CD4-positive, alpha-beta T cell treated with Interferon gamma for 1 hour (primary cell): ENCODE results near the gene TBCD.

Experiments used
- DNase-seq: peaks from one replicate; pipeline ENCODE4 v3.0.0-alpha.2; 2020

Gene TBCD

GRCh38 chr17:82889496-82890338 is 137.9 kb downstream of the TBCD start:
- no peak for DNase-seq

DNA sequence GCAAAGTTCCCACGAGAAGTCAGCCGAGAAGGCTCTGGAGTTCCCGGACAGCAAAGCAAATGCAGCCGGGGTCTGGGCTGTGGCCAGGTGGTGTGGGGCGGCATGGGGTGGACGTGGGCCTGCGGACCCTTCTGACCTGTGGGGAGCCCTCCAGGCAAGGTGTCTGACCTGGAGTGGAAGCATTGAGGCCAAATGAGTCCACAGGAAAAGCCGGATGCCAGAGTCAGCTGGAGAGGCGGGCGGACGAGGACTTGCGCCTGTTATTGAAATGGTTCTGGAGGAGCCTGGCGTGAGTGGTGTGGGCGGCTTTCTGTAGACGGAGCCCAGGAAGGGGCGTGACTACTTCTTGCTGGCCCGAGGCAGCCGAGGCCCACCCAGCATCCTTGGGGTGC is 138.5 kb downstream of the TBCD start:
- DNase-seq, result no peak

GRCh38 chr17:82890926-82891678 is 139.2 kb downstream of the TBCD start:
- no peak for DNase-seq

GRCh38 chr17:82891911-82892310 is 140.0 kb downstream of the TBCD start:
- no peak for DNase-seq

DNA sequence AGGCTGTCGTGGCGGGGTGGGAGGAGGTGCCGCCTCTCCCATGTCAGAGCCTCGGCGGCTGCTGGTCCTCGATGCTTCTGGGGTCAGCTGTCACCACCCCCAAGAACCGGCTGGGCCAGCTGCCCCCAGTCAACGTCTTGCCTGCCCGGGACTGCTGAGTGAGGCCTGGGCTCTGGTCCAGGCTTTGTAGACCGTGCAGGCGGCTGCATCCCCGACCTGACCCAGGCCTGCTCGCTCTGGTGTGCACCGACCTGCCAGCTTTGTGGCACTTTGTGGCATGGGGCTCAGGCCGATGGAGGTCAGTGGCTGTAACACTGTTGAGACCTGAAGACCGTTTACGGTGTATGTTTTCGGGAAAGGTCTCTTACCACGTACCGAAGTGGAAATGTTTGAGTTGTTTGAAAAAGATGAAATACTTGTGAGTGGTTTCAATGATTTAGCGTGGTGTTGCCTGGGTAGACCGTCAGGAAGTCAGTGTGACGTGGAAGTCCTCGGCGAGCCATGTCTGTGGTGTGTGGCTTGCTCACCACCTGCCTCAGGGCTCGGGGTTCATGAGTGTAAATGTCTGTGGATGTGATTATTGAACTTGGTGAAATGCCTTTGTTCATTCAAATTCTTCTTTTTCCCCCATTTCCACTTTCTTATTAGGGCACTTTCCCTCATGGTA is 141.2 kb downstream of the TBCD start:
- DNase-seq, result peak; percentile 82

DNA sequence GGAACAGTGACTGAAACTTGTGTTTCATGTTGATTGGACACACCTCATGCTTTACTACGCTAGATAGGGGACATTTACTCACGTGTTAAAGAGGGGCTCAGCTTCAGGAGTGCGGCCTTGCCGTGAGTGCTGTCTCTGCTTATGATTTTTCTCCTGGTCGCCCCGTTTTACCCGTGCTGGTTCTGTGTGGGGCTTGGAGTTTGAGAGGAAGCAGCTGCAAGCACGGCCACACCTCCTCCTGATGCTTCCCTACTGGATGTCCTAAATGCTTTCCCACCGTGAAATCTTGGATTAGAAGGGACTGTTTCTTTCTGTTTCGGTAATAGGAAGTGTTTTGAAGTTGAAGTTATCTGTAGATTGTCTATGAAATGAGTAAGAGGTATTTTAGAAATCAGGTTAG is 141.9 kb downstream of the TBCD start:
- DNase-seq, result no peak

DNA sequence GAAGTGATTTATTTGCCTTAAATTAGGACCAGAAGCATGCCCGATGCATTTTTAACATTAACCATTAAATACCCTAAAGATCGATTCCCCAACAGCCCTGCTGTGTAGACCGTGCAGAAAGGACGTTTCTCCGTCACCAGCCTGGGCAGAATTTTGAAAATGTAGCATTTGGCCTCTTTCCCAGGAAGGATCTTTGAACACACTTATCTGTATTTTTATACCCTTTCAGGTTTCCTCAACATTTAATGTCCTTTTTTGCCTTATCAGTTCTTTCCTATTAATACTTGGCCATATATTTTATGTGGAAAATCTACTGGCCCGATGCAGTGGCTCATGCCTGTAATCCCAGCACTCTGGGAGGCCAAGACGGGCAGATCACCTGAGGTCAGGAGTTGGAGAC is 142.5 kb downstream of the TBCD start:
- no peak for DNase-seq

DNA sequence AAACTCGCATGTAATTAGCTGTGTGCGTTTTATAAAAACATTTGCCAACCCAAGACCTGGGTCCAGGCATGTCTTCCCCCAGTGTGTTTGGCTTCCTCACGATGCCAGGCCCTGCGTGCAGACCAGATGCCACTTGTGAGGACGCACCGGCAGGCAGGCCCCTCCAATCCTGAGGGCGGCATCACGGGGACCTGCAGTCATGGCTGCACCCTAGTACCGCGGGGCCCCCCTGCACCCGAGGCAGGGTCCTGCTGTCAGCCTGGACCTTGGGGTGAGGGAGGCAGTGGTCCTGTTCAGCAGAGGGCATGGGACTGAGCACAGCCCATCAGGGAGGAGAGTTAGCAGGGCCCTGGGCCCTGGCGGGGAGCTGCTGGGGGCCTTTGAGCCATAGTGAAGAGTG is 143.2 kb downstream of the TBCD start:
- no peak for DNase-seq

GRCh38 chr17:82896071-82897000 is 144.5 kb downstream of the TBCD start:
- DNase-seq, result no peak

- DNase-seq, result no peak
Measured at GRCh38 chr17:82897514-82898249, 145.8 kb downstream of the TBCD start.

DNA sequence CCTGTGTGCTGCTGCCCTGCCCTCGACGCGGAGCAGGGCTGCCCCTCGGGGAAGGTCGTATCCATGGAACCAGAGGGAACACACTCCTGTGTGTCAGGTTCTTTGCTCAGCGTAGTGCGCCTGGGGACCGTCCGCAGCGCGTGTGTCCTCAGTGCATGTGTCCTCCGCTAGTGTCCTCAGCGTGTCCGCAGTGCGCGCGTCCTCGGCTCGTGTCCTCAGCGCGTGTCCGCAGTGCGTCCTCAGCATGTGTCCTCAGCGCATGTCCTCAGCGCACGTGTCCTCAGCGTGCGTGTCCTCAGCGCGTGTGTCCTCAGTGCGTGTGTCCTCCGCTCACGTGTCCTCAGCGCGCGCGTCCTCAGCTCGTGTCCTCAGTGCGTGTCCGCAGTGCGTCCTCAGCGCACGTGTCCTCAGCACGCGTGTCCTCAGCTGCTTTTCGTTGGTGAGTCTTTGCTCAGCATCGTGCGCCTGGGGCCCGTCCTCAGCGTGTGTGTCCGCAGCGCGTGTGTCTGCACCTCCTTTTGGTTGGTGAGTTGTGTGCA is 147.2 kb downstream of the TBCD start:
- no peak for DNase-seq

DNA sequence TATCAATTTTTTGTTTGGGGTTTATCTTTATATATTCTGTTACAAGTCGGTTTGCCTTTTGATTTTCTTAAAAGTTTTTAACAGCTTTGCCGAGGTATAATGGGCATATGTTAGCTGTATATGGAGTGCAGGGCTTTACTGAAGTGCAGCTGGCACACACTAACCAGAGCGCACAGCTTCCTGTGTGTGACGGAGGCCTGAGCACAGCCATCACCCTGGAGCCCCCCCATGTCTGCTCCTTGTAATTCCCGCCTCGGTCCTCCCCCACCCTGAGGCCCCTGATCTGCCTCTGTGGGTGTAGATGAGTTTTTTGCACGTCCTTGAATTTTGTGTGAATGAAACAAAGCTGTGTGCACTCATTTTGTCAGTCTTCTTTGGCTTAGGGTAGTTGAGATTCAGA is 148.1 kb downstream of the TBCD start:
- DNase-seq, result no peak

- no peak for DNase-seq
Measured at GRCh38 chr17:82900741-82901140, 148.9 kb downstream of the TBCD start.

GRCh38 chr17:82901356-82901755 is 149.5 kb downstream of the TBCD start:
- DNase-seq, result no peak

GRCh38 chr17:82901856-82902255 is 150.0 kb downstream of the TBCD start:
- DNase-seq, result no peak

GRCh38 chr17:82902972-82903874 is 151.4 kb downstream of the TBCD start:
- no peak for DNase-seq

DNA sequence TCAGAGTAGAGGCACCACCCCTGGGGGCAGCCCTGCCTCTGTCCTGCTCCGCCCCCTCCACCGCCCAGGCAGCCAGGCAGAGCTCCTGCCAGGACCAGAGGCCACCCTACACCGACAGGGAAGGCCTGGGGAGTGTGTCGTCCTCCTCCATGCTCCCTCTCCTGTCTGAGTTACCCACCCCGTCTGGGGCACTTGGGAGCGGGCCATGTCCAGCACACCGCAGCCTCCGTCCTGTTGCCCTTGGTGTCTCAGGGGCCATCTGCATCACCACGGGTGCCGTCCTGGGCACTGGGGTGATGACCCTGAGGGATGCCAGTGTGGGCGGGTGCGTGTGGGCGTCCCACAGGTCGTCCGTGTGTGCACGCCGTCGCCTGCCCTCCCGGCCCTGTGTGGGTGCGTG is 153.3 kb downstream of the TBCD start:
- DNase-seq, result no peak

GRCh38 chr17:82907797-82908542 is 156.1 kb downstream of the TBCD start:
- DNase-seq, result no peak

DNA sequence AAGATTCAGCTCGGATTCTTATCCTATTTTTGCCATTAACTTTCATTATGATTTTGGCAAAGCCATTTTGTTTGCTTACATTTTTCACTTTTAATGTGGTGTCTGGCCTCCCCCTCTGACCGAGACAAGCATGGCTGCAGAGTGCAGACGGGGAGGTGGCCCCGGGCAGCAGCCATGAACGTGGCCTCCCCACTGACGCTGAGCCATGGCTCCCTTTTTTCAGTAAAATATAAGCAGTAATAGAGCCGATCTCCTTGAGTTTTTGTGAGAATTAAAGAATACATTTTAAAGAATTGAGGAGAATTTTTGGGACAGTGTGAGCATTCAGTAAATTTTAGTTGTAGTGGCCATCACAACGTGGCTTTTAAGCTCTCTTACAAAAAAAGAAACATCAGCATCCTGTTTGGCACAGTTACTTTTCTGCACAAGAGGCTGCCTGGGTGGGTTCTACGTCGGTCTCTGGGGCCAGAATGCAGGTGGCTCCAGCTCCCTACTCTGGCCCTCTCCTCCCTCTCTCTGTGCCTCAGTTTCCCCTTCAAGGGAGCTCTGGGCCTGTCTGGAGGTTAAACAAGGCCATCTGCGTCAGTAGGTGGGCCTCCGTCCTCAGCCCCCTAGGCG is 156.8 kb downstream of the TBCD start:
- DNase-seq, result no peak
